GM18508 (cell line): ENCODE measurements around the gene SCMH1.

Experiments used
- ATAC-seq: cut with Tn5 transposase; IDR thresholded peaks from one replicate; pipeline ENCODE4 v1.9.1; 2021; ENCODE audit warnings: moderate number of reproducible peaks; ENCODE audit not compliant: insufficient read depth, unreplicated experiment

The SCMH1 gene

DNA sequence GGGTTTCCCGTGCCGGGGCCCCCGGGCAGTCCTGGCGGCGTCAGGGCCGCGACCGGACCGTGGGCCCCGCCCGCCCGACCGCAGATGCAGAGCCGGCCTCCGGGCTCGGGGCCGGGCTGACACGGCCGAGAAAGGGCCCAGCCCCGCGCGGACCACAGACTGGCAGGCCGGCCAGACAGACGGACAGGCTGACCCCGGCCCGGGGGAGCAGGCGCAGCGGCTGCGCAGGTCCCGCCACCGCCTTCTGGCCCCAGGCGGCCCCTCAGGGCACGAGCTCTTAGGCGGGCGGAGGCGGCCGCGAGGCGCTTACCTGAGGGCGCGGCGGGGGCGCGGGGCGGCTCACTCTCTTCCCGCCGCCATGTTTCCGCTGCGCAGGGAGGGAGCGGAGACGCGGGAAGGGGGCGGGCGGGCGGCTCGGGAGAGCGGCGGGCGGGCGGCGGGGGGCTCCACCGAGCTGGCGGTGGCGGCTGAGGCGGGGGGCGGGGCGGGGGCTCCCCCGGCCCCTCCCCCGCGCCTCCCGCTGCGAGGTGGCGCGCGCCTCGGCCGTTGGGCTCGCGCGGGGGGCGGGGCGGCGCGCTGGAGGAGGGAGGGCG is at the start of gene SCMH1:
Gene SCMH1 (minus strand): TSS at position 558 of the 593 bp plus-strand sequence. CDS start 56,173 bp downstream, outside the sequence.
- ATAC-seq: no peak

DNA sequence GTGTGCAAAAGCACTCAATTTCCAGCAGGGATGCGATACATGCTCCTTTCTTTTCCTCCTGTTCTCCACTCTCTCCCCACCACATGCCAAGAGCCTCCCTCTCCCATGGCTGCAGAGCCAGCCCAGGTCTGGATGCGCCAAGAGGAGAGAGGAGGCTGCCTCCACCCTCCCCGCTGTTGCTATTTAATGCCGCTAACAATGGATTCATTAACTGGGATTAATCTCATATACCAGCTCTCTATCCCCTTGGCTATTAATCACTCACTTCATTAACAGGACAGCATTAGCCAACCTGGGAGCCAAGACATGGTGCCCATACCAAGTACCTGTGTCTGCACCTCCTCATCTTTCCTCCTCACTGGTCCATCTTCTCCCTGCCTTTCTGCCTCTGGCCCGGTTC is 49.1 kb upstream of the SCMH1 start:
- no peak for ATAC-seq

- ATAC-seq: no peak
Measured at GRCh38 chr1:41289196-41289595, 47.1 kb upstream of the SCMH1 start.

DNA sequence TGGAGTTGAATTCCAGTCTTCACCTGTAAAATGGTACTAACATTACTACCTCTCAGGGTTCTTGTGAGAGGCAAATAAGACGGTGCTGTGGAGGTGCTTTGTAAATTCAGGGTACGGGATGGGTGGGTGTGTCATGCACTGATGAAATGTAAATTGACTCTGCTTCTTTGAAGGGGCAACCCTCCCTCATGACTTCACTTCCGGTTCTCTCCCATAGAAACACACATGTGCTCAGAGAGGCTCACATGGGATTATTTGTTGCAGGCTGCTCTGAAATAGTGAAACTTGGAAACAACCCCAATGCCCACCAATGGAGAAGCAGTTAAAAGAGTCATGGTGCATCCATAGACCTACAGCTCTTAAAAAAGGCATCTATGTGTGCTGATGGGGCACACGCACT is 44.9 kb upstream of the SCMH1 start:
- no peak for ATAC-seq

- no peak for ATAC-seq
Measured at GRCh38 chr1:41286486-41286885, 44.4 kb upstream of the SCMH1 start.

DNA sequence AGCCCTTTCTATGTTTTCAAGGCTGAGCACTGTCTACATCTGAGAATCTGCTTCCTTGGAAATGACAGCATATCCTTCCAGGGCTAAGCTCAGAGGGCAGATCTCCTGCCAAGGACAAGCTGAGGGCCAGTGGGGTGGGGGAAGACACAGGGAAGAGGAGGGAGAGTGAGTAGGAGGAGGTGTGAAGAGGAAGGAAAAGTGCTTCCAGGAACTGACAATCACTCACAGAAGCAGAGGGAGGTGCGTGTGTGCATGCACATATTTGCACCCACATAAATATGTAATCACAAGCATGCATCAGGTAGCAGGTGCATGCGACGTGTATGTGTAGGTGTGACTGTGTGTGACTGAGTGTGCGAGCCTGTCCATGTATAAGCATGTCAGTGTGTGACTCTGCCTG is 43.7 kb upstream of the SCMH1 start:
- no peak for ATAC-seq

DNA sequence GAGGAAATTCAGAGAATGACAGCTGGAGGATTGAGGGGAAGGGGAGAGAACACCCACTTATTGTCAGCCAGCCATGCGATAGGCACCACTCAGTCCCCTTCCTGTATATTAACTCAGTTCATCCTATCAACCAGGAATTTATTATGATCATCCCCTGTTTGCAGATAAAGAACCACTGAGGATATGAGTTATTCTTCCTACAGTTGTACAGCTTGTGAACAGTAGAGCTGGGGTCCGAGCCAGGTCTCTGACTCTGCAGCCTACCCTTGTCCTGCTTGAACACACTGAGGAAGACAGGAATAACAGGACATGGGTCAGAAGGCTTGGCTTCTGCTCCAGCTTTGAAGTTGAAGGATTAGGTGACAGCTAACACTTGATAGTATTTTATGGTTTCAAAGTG is 42.0 kb upstream of the SCMH1 start:
- no peak for ATAC-seq

GRCh38 chr1:41282679-41283317 is 40.7 kb upstream of the SCMH1 start:
- no peak for ATAC-seq

GRCh38 chr1:41281334-41281733 is 39.2 kb upstream of the SCMH1 start:
- ATAC-seq: no peak

DNA sequence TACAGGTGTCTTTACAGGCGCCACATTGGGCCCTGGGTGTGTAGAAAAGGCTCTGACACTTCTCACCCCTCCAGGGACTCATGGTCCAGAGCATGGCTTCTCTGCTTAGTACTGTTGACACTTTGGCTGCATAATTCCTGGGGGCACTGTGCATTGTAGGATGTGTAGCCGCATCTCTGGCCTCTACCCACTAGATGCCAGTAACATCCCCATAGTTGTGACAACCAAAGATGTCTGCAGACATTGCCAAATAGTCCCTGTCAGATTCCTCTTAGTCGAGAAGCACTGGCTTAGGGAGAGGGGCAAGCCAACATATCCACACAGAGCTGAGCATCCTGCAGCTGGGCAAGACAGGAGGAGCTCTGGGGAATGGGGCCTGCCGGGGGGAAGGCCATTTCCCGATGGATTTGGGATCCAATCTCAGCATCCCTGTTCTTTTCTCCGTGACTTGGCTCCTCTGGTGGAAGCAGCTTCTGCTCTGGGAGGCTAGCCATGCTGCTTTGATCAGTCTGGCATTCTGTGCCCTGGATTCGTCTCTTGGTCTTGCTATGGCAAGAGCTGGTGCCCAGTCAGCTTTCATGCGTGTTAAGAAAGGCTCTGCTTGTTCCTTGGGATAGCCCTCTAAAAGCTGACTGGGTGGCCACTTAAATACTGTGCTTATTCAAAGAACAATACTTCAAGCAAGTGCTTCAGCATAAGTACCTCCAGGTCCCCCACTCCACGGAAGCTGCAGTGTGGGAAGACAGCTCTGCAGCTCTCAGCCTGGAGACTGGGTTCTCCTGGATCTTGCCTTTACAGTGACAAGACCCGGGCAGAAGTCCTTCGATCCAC is 38.3 kb upstream of the SCMH1 start:
- ATAC-seq: no peak

GRCh38 chr1:41278076-41278475 is 36.0 kb upstream of the SCMH1 start:
- ATAC-seq: no peak

GRCh38 chr1:41277371-41277975 is 35.4 kb upstream of the SCMH1 start:
- ATAC-seq: no peak

GRCh38 chr1:41275831-41276230 is 33.7 kb upstream of the SCMH1 start:
- ATAC-seq: no peak

DNA sequence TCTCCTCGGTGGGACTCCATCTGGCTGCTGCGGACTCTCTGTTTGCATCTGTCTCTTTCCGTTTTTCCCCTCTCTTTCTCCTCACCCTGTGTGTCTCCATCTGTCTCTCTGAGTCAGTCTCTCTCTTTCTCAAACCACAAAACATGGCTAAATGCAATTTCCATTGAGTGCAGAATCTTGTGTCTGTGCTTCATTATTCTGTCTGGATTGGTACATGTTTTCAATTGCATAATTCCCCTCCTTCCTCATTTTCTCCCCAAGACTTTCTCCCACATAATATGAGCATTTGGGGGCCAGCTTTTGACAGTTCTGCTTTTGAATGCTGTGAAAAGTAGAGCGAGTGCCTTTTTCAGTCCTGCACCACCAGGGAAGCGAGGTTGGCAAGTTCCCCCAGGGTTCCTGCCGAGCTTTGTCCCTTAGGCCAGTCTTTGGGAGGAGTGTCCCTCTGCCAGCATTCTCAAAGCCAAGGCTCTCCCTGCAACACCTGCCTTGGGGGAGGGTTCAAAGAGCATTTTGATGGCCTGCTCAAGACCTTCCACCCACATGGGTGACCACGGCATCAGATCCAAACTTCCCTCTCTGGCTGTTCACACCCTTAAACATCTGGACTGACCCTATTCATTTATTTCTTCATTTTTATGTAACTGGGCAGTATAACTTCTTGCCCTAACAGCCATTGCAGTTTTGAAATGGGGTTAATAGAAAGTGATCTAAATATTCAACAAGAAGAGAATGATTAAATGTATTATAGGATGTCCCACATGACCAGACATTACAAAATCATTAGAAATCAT is 32.8 kb upstream of the SCMH1 start:
- no peak for ATAC-seq

- ATAC-seq: no peak
Measured at GRCh38 chr1:41272601-41273000, 30.5 kb upstream of the SCMH1 start.

DNA sequence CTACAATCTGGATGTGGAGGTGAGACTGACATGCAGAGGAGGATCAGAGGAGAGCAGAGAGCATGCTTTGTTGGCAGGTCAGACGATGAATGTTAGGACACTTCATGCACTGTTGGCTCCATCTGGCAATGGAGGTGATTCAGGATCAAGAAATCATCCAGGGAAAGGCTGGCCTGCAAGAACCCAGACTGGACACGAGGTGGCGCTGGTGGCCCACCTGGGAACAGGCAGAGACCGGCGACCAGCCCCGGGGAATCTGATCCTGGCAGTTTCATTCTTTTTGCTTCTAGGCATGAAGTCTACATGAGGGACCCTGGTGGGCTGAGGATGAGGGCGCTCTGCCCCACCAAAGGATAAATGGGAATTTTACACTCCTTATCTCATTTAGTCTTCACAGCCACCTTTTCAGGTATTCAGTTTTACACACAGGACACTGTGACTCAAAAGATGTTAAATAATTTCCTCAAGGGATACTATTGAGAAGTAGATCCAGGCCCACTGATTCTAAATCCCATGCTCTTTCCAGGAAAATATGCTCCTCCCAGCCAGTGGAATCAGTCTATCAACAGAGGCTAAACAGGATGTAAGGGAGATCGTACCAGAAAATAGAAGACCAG is 26.2 kb upstream of the SCMH1 start:
- no peak for ATAC-seq

DNA sequence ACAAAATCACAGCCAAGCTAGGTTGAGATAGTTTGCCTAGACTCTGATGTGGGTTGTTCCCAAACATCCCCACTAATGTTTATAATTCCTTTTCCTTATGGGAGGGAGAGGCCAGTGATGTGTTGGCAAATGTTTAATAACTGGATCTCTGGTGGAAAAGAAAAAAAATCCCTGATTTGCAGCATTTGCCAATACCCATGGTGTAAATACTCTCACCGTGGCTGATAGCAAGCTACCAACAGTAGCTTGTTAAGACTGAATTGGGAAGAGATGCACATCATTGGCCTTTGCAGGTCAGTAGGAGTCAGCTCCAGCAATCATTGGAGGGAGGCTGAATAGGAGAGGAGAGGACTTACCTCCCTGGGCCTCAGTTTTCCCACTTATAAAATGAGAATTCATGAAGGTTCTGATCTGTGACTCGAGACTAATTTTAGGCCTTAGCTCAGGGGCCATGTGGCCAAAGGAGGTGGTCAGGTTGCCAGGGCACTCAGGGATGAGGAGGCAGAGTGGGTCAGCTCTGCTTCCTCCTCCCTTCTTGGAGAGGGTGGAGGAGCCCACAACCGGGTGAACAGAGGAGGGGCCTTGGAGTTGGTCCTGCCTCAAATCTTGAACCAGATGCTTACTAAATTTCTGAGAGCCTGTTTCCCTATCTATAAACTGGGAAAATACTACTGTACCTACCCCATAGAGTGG is 20.0 kb upstream of the SCMH1 start:
- no peak for ATAC-seq

DNA sequence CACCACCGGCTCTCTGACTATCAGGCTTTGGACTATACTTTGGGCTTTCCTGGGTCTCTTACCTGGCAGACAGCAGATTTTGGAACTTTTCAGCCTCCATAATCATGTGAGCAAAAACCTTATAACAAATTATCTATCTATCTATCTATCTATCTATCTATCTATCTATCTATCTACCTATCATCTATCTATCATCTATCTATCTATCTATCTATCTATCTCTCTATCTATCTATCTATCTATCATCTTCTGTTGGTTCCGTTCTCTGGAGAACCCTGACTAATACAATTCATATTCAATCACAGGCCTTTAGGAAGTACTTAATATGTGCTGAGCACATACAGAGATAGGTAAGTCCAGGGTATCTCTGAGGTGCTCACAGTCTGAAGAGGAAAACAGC is 18.7 kb upstream of the SCMH1 start:
- no peak for ATAC-seq

DNA sequence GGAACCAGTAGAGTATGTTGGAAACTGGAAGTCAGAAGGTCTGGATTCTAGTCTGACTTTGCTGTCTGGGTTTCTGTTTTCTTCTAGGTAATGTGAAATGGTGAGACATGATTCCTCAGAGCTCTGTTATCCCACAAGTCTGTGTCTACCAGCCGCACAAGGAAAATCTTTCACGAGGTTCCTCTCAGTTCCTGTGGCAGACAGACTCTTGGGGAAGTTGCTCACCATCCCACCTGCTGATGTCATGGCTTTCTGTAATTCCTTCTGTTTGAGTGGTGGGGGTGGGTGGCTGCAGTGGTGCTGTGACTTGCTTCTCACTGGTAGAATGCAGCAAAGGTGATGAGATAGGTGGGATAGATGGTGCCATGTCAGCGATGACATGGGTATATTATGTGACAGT is 17.1 kb upstream of the SCMH1 start:
- ATAC-seq: no peak
